Motor neuron (in vitro differentiated cells): ENCODE measurements around the gene TSC22D1. TPM values are rescaled to one million over a fixed set of nuclear protein-coding genes. Genes with fewer than 3 reads are reported as not detected.
A peak's percentile ranks its signal among the peaks of the same experiment; 100 is the strongest.

Experiments used
- ATAC-seq, 8 experiments: fragments of 200-7000 bp; cut with Tn5 transposase; replicated peaks in 6 of 8; 2 replicates each; pipeline ENCODE4 v1.8.0; 2021; ENCODE audit warnings: mild to moderate bottlenecking in 8 of 8, moderate library complexity in 8 of 8
- H3K27ac ChIP-seq, 2 donors: fragments of 250-450 bp; sonication (Bioruptor Pico); 2 replicates each; pipeline ENCODE4 v1.9.0; 2021; ENCODE audit warnings: antibody characterized with exemption in 2 of 2, mild to moderate bottlenecking in 2 of 2, moderate library complexity in 1 of 2
- H3K4me1 ChIP-seq, 2 donors: fragments of 250-450 bp; sonication (Bioruptor Pico); replicated peaks in 1 of 2; 2 replicates each; pipeline ENCODE4 v1.6.1; 2021; ENCODE audit warnings: antibody characterized with exemption in 2 of 2, mild to moderate bottlenecking in 2 of 2, moderate library complexity in 1 of 2
- H3K4me3 ChIP-seq, 5 donors: fragments of 250-450 bp; sonication (Bioruptor Pico); 2 replicates each; pipeline ENCODE4 v1.9.0; 2021; ENCODE audit warnings: antibody characterized with exemption in 5 of 5, mild to moderate bottlenecking in 5 of 5, moderate library complexity in 4 of 5
- WGBS, 10 experiments: fragments of 450-650 bp; shearing (Covaris generic); methylation state at CpG; one replicate each; pipeline ENCODE4 v1.0.0; 2022; 5-methylcytosine and 5-hydroxymethylcytosine counted together
- in situ Hi-C, 9 experiments: fragments of 400-800 bp; cut with MboI; loops; one replicate each; pipeline ENCODE4 v1.15.0; 2021; ENCODE audit warnings: low sequenced_read_pairs in 9 of 9, low pct_unique_long_range_greater_than_20kb in 2 of 9; ENCODE audit not compliant: unreplicated experiment in 9 of 9
- total RNA-seq, 8 experiments: library from RNA; unstranded; fragments of 300-600 nt; gene quantifications; 2 replicates each; pipeline versions ENCODE4 v1.2.3 to v1.2.4, GENCODE V29; 2022

TSC22D1 gene
- total RNA-seq, 8 experiments from 2014 or later, result 52.3 to 226 (median 146) TPM

DNA sequence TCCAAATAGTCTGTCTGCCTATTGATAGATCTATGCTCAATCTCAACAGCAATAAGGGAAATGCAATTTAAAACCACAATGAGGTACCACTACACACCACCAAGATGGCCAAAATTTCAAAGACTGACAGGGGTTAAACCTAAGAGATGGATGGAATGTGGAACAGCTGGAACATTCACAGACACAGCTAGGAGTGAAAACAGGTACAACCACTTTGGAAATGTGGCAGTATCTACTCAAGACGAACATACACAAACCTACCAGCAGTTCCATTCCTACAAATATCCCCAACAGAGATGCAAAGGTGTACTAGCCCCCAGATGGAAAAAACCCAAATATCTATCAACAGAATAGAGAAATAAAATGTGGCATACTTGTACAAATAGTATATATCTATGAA is 86.4 kb downstream of the TSC22D1 start:
- 80 to 100% (median 100%) methylated on average over 1 of the region's 1 CpG; no CpG with 5 or more reads in 3 of the 10 experiments for WGBS, 10 experiments
- ATAC-seq, result no peak
- in situ Hi-C loops, result loop anchor here (10.0 to 25.0 kb wide), 3 partner anchors 398 to 485 kb away; no protein-coding TSS in a partner anchor
- Histone ChIP-seq H3K4me3 (no peak overlapping the region), H3K4me1 (peaks cover 0 to 3% of the 10 kb centered on the region in 2 donors), H3K27ac (no peak overlapping the region)

DNA sequence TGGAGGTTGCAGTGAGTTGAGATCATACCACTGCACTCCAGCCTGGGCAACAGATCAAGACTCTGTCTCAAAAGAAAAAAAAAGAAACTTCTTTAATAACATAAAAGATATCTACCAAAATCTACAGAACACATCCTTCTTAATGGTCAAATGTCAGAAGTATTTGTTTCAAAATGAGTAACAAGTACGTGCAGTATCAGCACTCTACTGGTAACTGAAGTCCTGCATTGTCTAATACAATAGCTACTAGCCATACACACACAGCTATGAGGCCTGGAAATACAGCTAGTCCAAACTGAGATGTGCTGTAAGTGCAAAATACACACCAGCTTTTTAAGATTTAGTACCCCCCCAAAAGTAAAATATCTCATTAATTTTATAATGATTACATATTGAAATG is 88.1 kb downstream of the TSC22D1 start:
- Histone ChIP-seq H3K27ac (no peak overlapping the region), H3K4me1 (no peaks in the 10 kb centered on the region), H3K4me3 (no peak overlapping the region)
- 83 to 100% (median 100%) methylated on average over 1 of the region's 1 CpG; no CpG with 5 or more reads in 4 of the 10 experiments for whole genome bisulfite sequencing, 10 experiments
- ATAC-seq, result no peak
- in situ Hi-C loops, result loop anchor here (10.0 to 25.0 kb wide), 3 partner anchors 399 to 487 kb away; no protein-coding TSS in a partner anchor

- 0 to 100% (median 61%) methylated on average over 1 to 4 of the region's 4 CpGs; no CpG with 5 or more reads in 1 of the 10 experiments for WGBS, 10 experiments
- in situ Hi-C loops, result loop anchor here (10.0 to 25.0 kb wide), 3 partner anchors 403 to 490 kb away; no protein-coding TSS in a partner anchor
Observed at GRCh38 chr13:44484562-44485138, 91.5 kb downstream of the TSC22D1 start.

DNA sequence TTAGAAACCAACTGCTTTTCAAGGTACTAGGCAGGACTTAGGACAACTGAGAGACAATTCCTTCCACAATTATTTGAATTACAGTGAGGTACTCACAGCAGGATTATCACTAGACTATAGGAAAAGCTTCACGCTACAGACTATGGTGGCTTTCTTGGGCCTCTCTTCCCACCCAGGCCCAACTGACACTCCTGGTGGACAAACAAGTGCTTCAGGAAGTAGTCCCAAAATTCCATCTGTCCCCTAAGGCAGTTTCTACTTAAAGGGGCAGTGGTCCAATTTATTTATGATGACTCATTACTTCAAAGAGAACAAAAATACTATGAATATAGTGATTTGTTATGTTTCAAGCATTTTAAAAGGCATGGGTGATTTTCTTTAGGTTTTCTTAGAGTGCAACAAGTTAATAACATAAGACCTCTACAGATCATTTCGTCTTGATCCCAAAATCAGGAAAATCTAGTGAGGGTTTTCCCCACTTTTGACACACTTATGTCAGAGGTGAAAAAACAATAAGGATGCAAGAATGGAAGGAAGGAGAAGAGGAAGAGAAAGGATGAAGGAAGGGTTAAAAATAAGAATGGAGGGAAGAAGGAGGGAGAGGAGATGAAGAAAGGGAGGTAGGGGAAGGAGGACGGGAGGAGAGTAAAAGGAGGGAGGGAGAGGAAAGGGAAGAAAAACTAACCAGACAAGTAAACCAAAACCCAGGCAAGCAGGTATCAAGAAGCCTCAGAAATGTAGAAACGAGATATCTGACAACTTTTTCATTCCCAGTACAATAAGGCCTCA is 101.8 kb downstream of the TSC22D1 start:
- in situ Hi-C loops, result loop anchor here in 1 of 9 experiments (25.0 kb wide), 1 partner anchor 437 kb away; no protein-coding TSS in a partner anchor
- ATAC-seq, result peak in 1 of 8 experiments; percentile 40
- Histone ChIP-seq H3K4me1 (no peaks in the 10 kb centered on the region), H3K27ac (no peak overlapping the region), H3K4me3 (no peak overlapping the region)
- WGBS, 10 experiments, result 81 to 100% (median 90%) methylated on average over 3 to 4 of the region's 4 CpGs; no CpG with 5 or more reads in 1 of the 10 experiments

More at GRCh38 chr13:44484562-44485138, 91.5 kb downstream of the TSC22D1 start:
- ATAC-seq, result no peak
- Histone ChIP-seq H3K4me3 (no peak overlapping the region), H3K27ac (no peak overlapping the region), H3K4me1 (no peaks in the 10 kb centered on the region)

DNA sequence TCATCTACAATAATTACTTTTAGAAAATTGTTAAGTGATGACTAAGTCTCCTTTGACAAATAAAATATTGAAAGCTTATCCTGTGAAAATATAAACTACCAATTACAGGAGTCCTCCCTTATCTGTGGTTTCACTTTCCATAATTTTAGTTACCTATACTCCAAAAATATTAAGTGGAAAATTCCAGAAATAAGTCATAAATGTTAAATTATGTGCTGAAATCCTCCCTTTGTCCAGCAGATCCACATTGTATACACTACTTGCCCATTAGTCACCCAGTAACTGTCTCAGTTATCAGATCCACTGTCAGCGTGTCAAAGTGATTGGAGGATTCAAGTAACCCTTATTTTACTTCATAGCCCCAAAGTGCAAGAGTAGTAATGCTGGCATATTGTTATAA is 104.4 kb downstream of the TSC22D1 start:
- H3K4me1 ChIP-seq, result peaks cover 0 to 3% of the 10 kb centered on the region in 2 donors
- ATAC-seq, result peak in 1 of 8 experiments; percentile 21
- H3K27ac ChIP-seq, result no peak overlapping the region
- in situ Hi-C loops, result loop anchor here in 1 of 9 experiments (25.0 kb wide), 1 partner anchor 434 kb away; no protein-coding TSS in a partner anchor
- 50 to 100% (median 100%) methylated on average over 1 of the region's 1 CpG; no CpG with 5 or more reads in 5 of the 10 experiments for WGBS, 10 experiments
- no peak overlapping the region for H3K4me3 ChIP-seq

DNA sequence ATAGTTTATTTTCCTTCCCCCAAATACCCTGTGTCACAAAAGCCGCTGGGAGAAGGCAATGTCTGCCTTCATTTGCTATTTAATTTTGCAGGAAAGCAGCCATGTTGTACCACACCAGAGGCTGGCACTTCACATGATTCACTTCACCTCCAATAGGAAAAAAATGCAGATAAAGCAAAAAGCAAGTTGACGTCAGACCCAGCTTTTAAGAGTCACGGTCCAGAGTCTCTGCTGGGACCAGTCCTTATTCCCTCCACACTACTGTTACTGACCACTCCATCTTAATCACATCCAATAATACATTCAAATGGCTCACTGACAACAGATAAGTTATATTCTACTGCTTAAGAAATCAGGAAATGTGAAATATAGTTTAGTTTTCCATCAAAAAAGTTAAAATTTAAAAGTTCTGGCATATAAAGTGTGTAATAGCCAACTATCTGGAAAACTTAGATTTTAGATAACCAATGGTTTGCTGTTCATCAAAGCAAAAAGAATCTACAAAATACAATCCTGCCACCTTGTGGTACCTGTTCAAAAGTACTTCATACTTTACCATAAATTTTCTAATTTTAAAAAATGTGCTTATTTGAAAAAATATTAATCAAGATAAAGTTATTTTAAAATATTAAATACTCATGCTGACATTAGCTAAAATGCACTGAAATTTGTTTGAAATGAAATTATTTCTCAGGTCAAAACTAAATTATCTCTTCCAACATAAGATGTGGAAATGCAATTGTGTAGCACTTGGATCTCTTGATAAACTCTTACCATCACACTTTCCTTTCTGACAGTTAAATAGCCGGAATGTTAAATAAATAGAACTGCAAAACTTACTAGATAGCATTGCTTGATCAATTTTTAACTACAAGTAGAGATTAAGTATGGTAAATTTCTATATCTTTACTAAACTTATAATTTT is 105.2 kb downstream of the TSC22D1 start:
- ATAC-seq, result no peak
- Histone ChIP-seq H3K4me1 (peaks cover 0 to 3% of the 10 kb centered on the region in 2 donors), H3K4me3 (no peak overlapping the region), H3K27ac (no peak overlapping the region)
- WGBS, 10 experiments, result 24 to 100% (median 67%) methylated on average over 1 to 4 of the region's 4 CpGs
- in situ Hi-C loops, result loop anchor here in 1 of 9 experiments (25.0 kb wide), 1 partner anchor 434 kb away; no protein-coding TSS in a partner anchor

DNA sequence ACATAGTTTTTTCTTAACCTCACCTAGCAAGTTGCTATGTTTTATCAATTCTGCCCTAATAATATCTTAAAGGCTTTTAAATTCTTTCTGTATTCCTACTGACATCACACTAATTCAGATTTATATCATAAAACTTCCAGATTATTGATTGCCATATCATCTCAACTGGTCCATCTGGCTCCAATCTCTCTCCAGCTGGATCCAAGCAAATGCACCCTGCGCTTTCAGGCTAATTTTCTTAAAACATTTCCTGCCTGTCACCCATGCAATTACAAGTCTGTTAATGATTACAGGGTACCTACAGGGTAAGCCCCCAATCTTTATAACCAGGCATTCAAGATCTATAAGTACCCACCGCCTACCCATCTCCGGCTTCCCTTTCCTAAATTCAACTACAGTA is 107.3 kb downstream of the TSC22D1 start:
- 61 to 100% (median 94%) methylated on average over 1 to 3 of the region's 3 CpGs; no CpG with 5 or more reads in 3 of the 10 experiments for WGBS, 10 experiments
- Histone ChIP-seq H3K4me3 (no peak overlapping the region), H3K27ac (no peak overlapping the region), H3K4me1 (peaks cover 0 to 3% of the 10 kb centered on the region in 2 donors)
- ATAC-seq, result no peak
- in situ Hi-C loops, result loop anchor here in 1 of 9 experiments (25.0 kb wide), 1 partner anchor 432 kb away; no protein-coding TSS in a partner anchor

DNA sequence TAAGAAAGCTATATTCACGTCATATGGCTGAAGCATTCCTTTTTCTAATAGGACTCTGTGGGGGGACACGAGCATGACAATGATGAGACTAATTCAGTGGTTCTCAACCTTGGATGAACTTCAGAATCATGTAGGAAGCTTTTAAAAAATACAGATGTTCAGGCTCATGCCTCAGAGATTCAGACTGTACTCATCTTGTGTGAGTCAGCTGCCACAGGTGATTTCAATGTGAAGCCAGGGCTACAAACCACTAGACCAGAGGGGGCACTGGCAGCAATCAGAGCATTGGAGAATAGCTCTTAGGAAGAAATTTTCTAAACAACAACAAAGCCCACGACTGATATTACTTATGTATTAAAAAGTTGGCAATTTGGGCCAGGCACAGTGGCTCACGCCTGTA is 110.8 kb downstream of the TSC22D1 start:
- in situ Hi-C loops, result loop anchor here in 1 of 9 experiments (25.0 kb wide), 1 partner anchor 428 kb away; no protein-coding TSS in a partner anchor
- Histone ChIP-seq H3K4me3 (no peak overlapping the region), H3K27ac (no peak overlapping the region), H3K4me1 (peaks cover 0 to 3% of the 10 kb centered on the region in 2 donors)
- WGBS, 10 experiments, result 44 to 79% (median 66%) methylated on average over 1 to 3 of the region's 4 CpGs; no CpG with 5 or more reads in 4 of the 10 experiments
- peak in 2 of 8 experiments; percentile 18 to 21 for ATAC-seq

GRCh38 chr13:44464471-44464870 is 111.7 kb downstream of the TSC22D1 start:
- Histone ChIP-seq H3K4me1 (peaks cover 0 to 3% of the 10 kb centered on the region in 2 donors), H3K27ac (no peak overlapping the region), H3K4me3 (no peak overlapping the region)
- peak in 2 of 8 experiments; percentile 67 to 80 for ATAC-seq
- in situ Hi-C loops, result loop anchor here in 1 of 9 experiments (25.0 kb wide), 1 partner anchor 427 kb away; no protein-coding TSS in a partner anchor
- WGBS, 10 experiments, result 80 to 100% (median 100%) methylated on average over 1 of the region's 1 CpG; no CpG with 5 or more reads in 6 of the 10 experiments

GRCh38 chr13:44463759-44464158 is 112.4 kb downstream of the TSC22D1 start:
- H3K4me1 ChIP-seq, result peaks cover 0 to 3% of the 10 kb centered on the region in 2 donors
- 92 to 100% methylated on average over 1 of the region's 1 CpG; no CpG with 5 or more reads in 8 of the 10 experiments for WGBS, 10 experiments
- H3K4me3 ChIP-seq, result no peak overlapping the region
- H3K27ac ChIP-seq, result no peak overlapping the region
- no peak for ATAC-seq
- in situ Hi-C loops, result loop anchor here in 1 of 9 experiments (25.0 kb wide), 1 partner anchor 426 kb away; no protein-coding TSS in a partner anchor

GRCh38 chr13:44459674-44460073 is 116.5 kb downstream of the TSC22D1 start:
- 95 to 100% (median 100%) methylated on average over 1 to 4 of the region's 9 CpGs; no CpG with 5 or more reads in 5 of the 10 experiments for WGBS, 10 experiments
- in situ Hi-C loops, result loop anchor here in 1 of 9 experiments (25.0 kb wide), 1 partner anchor 422 kb away; no protein-coding TSS in a partner anchor
- H3K4me1 ChIP-seq, result no peaks in the 10 kb centered on the region
- H3K4me3 ChIP-seq, result no peak overlapping the region
- no peak overlapping the region for H3K27ac ChIP-seq
- ATAC-seq, result no peak
